Tibial nerve (tissue), 4 donors: ENCODE results near the gene RNU2-63P. TPM values are rescaled to one million over a fixed set of nuclear protein-coding genes. Genes with fewer than 3 reads are reported as not detected.
"Not testable (repeated sequence)": the region's sequence is repeated elsewhere in the genome, so short reads cannot be mapped to it uniquely, and the experiment has no call there.

Experiments
- DNase-seq, 2 donors: peaks; one replicate each; pipeline ENCODE4 v3.0.0-alpha.2; 2019; ENCODE audit warnings: low spot score in 2 of 2
- H3K27ac ChIP-seq, 4 donors: fragments of 200-600 bp; sonication (generic) in 3 of 4; one replicate each; pipeline ENCODE4 v1.5.1; 2017 to 2019; ENCODE audit warnings: mild to moderate bottlenecking in 1 of 4
- H3K27me3 ChIP-seq, 2 donors: fragments of 200-600 bp; sonication (generic) in 1 of 2; one replicate each; pipeline versions ENCODE4 v1.5.1 to v1.6.0; 2017 to 2019
- H3K36me3 ChIP-seq, 3 donors: fragments of 200-600 bp; sonication (generic); one replicate each; pipeline ENCODE4 v1.5.1; 2018 to 2019
- H3K4me1 ChIP-seq, 4 donors: fragments of 200-600 bp; sonication (generic) in 3 of 4; one replicate each; pipeline ENCODE4 v1.5.1; 2017 to 2019
- H3K4me3 ChIP-seq, 4 donors: fragments of 200-600 bp; sonication (generic) in 3 of 4; one replicate each; pipeline ENCODE4 v1.5.1; 2017 to 2019; ENCODE audit warnings: mild to moderate bottlenecking in 1 of 4, moderate library complexity in 1 of 4
- H3K9me3 ChIP-seq, 4 donors: fragments of 200-600 bp; sonication (generic) in 3 of 4; one replicate each; pipeline ENCODE4 v1.5.1; 2017 to 2019
- CTCF ChIP-seq, 5 experiments: fragments of 200-600 bp in 3 of 5; fragments of 450-650 bp in 2 of 5; sonication (generic) in 3 of 5; IDR thresholded peaks; one replicate each; pipeline ENCODE4 v1.5.1; 2016 to 2019; ENCODE audit warnings: antibody characterized with exemption in 5 of 5, mild to moderate bottlenecking in 3 of 5, moderate library complexity in 2 of 5
- EP300 ChIP-seq, 2 donors: sonication (generic); formaldehyde crosslinking; IDR thresholded peaks; one replicate each; pipeline ENCODE4 v1.6.1; 2017; ENCODE audit warnings: antibody characterized with exemption in 2 of 2, mild to moderate bottlenecking in 1 of 2
- POLR2A ChIP-seq, 2 donors: fragments of 450-650 bp; IDR thresholded peaks; one replicate each; pipeline ENCODE4 v1.6.1; 2017; ENCODE audit warnings: antibody characterized with exemption in 2 of 2, mild to moderate bottlenecking in 2 of 2, moderate library complexity in 2 of 2
- WGBS, 2 donors: methylation state at CpG; one replicate each; pipeline ENCODE4 v1.1.5; 2018; 5-methylcytosine and 5-hydroxymethylcytosine counted together
- total RNA-seq, 4 donors: library from RNA; depleted of rRNA; stranded (reverse); fragments of >200 nt; gene quantifications; one replicate each; pipeline ENCODE4 v1.1.0, GENCODE V29; 2016

RNU2-63P gene
- total RNA-seq, 4 donors from 2014 or later = not detected

DNA sequence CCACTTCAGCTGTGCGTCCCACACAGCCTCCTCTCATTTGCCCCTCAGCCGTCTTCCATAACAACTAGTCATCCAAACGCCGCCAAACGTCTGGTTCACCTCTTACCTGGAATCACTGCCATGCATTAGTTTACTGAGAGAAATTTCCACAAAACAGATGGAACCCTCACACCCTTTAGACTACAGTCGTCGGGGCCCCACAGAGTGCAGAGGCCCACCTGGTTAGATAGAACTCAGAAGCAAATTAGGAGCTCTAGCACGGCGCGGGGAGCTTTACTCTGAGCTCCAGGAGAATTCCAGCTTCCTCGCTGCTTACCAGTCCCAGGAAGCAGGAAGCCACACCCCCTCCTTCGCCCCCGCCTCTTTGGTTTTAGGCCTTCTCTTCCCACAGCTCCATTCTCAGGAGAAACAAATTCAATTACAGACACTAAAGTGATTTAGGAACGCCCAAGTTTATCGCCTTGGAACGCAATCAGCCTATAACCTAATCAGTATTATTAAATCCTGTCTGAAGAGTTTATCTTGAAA is 9.4 kb downstream of the RNU2-63P start:
- H3K4me3 ChIP-seq = no peak overlapping the region
- WGBS, 2 donors = 89 to 90% methylated on average over 16 of the region's 16 CpGs
- TF ChIP-seq EP300 (IDR thresholded peaks at IDR 0.05) (no peak), CTCF (IDR thresholded peaks at IDR 0.05) (no peak), POLR2A (IDR thresholded peaks at IDR 0.05) (no peak)
- H3K27me3 ChIP-seq = no peaks in the 10 kb centered on the region
- H3K4me1 ChIP-seq = peaks cover 0 to 19% (median 0%) of the 10 kb centered on the region in 4 donors
- no peak overlapping the region for H3K27ac ChIP-seq
- no peaks in the 10 kb centered on the region for H3K36me3 ChIP-seq
- DNase-seq = peak in 1 of 2 donors; percentile 2
- H3K9me3 ChIP-seq = no peaks in the 10 kb centered on the region

- WGBS, 2 donors = 87 to 89% methylated on average over 6 of the region's 6 CpGs
- Histone ChIP-seq H3K9me3 (no peaks in the 10 kb centered on the region), H3K36me3 (no peaks in the 10 kb centered on the region), H3K4me1 (peaks cover 0 to 18% (median 0%) of the 10 kb centered on the region in 4 donors), H3K27ac (no peak overlapping the region), H3K27me3 (no peaks in the 10 kb centered on the region), H3K4me3 (no peak overlapping the region)
- DNase-seq = peak in 1 of 2 donors; percentile 3
- TF ChIP-seq EP300 (IDR thresholded peaks at IDR 0.05) (no peak), CTCF (IDR thresholded peaks at IDR 0.05) (no peak), POLR2A (IDR thresholded peaks at IDR 0.05) (no peak)
Measured at GRCh38 chr2:88005776-88006175, 10.6 kb downstream of the RNU2-63P start.

DNA sequence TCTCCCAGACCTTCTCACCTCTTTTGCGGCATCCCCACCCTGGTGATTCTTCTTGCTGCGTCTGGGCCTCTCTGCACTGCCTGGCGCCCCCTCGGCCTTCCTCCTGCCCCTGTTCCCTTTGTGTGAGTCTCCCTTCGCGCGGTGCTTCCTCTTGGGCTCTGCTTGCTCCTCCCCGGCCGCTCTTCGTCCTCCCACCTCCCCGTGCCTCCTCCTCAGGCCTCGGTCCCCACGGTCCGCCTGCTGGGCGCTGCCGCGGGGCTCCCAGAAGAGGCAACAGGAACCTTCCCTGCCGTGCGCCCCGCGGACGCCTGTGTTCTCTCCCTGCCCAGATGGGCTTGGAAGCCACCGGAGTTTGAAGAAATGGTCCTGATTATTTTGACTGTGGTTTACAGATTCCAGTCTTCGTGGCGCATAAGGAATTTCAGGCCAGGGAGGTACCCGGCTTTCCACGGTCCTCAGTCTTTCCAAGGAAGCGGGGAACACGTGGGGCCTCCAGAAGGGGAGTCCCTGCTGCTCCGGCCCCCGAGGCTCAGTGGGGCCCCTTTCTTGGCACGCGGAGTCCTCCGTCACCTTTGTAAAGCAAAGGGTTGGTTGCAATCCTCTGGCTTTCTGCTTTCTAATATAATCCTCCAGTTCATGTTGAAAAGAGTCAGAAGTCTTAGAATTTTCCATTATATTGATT is 13.1 kb downstream of the RNU2-63P start:
- TF ChIP-seq POLR2A (IDR thresholded peaks at IDR 0.05) (no peak), EP300 (IDR thresholded peaks at IDR 0.05) (no peak), CTCF (IDR thresholded peaks at IDR 0.05) (no peak)
- WGBS, 2 donors = 51 to 52% methylated on average over 34 of the region's 34 CpGs
- Histone ChIP-seq H3K27ac (no peak overlapping the region), H3K27me3 (no peaks in the 10 kb centered on the region), H3K4me1 (peaks cover 0 to 13% (median 0%) of the 10 kb centered on the region in 4 donors), H3K36me3 (no peaks in the 10 kb centered on the region), H3K4me3 (peak overlapping the region in 1 of 4 donors; percentile 5), H3K9me3 (no peaks in the 10 kb centered on the region)
- no peak for DNase-seq

- Histone ChIP-seq H3K36me3 (no peaks in the 10 kb centered on the region), H3K27me3 (no peaks in the 10 kb centered on the region), H3K4me3 (no peak overlapping the region), H3K4me1 (peaks cover 0 to 13% (median 0%) of the 10 kb centered on the region in 4 donors), H3K27ac (no peak overlapping the region), H3K9me3 (no peaks in the 10 kb centered on the region)
- 94 to 98% methylated on average over 6 of the region's 6 CpGs for WGBS, 2 donors
- no peak for DNase-seq
- no peak for TF ChIP-seq EP300 (IDR thresholded peaks at IDR 0.05)
- TF ChIP-seq POLR2A (IDR thresholded peaks at IDR 0.05) = no peak
- no peak for TF ChIP-seq CTCF (IDR thresholded peaks at IDR 0.05)
Measured at GRCh38 chr2:88002359-88002707, 14.0 kb downstream of the RNU2-63P start.

DNA sequence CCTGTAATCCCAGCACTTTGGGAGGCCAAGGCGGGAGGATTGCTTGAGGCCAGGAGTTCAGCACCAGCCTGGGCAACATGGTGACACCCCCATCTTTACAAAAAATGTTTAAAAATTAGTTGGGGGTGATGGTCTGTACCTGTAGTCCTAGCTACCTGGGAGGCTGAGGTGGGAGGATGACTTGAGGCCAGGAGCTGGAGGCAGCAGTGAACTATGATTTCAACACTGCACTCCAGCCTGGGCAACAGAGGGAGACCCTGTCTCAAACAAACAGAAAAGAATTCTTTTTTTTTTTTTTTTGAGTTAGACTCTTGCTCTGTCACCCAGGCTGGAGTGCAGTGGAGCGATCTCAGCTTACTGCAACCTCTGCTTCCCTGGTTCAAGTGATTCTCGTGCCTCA is 15.9 kb downstream of the RNU2-63P start:
- DNase-seq, H3K27ac ChIP-seq, H3K4me3 ChIP-seq, H3K9me3 ChIP-seq, H3K27me3 ChIP-seq, H3K36me3 ChIP-seq: not testable (repeated sequence)
- peaks cover 0 to 13% (median 0%) of the 10 kb centered on the region in 4 donors for H3K4me1 ChIP-seq
- 65 to 67% methylated on average over 3 of the region's 3 CpGs for WGBS, 2 donors
